Activated T-cell treated with anti-CD3 and anti-CD28 coated beads for 4 hours (primary cell): ENCODE results near the gene TAS2R13.

Experiments used
- DNase-seq: peaks from one replicate; pipeline ENCODE4 v3.0.0-alpha.2; 2020

Gene TAS2R13

DNA sequence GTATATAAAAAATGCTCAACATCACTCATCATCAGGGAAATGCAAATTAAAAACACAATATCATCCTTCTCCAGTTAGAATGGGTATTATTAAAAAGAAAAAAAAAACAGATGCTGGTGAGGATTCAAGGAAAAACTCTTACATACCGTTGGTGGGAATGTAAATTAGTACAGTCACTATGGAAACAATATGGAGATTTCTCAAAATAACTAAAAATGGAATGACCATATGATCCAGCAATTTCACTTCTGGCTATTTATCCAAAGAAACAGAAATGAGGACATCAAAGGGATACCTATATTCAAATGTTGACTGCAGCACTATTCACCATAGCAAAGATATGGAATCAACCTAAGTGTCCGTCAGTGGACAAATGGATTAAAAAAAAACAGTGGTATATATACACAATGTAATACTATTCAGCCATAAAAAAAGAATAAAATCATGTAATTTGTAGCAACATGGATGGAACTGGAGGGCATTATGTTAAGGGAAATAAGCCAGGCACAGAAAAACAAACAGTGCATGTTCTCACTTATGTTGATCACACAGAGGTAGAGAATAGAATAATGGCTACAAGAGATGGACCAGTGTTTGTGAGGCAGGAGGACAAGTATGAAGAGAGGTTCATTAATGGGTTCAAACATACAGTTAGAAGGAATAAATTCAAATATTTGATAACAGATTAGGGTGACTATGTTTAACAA lies 45.7 kb downstream of the TAS2R13 start:
- DNase-seq: no peak

DNA sequence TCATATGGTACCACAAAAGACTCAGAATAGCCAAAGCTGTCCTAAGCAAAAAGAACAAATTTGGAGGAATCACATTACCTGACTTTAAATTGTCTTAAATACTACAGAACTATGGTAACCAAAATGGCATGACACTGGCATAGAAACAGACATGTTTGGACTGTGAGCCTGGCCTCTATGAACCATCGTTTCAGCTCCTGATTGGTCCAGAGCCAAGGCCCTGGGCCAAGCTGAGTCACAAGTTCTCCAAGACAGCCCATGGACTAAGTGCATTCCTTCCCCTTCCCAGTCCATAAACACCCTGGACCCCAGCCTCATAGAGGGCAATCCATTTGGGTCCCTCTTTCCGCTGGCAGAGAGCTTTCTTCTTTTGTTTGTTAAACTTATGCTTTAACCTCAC lies 48.0 kb downstream of the TAS2R13 start:
- DNase-seq: no peak
